M059J (cell line): ENCODE data around the gene POU3F2. TPM values are rescaled to one million over a fixed set of nuclear protein-coding genes. Genes with fewer than 3 reads are reported as not detected.

Source experiments
- DNase-seq: peaks from one replicate; pipeline ENCODE4 v3.0.0-alpha.2; 2012; ENCODE audit warnings: low read depth
- total RNA-seq: library from RNA; depleted of rRNA; stranded (reverse); fragments of >200 nt; shearing (Covaris generic); gene quantifications from 2 replicates; pipeline ENCODE4 v1.2.3, GENCODE V29; 2014; rRNA removed

POU3F2 gene
- total RNA-seq, 1 experiment from 2014 or later = 6.2 TPM

- DNase-seq = no peak
Observed at GRCh38 chr6:98843271-98844243, 9.2 kb downstream of the POU3F2 start.

GRCh38 chr6:98844244-98845210 lies 10.2 kb downstream of the POU3F2 start:
- peak; percentile 48 for DNase-seq

- peak; percentile 88 for DNase-seq
Observed at GRCh38 chr6:98845211-98846020, 11.0 kb downstream of the POU3F2 start.

- no peak for DNase-seq
Observed at GRCh38 chr6:98846021-98846380, 11.6 kb downstream of the POU3F2 start.

GRCh38 chr6:98847416-98847778 lies 13.0 kb downstream of the POU3F2 start:
- no peak for DNase-seq

GRCh38 chr6:98847779-98848538 lies 13.6 kb downstream of the POU3F2 start:
- no peak for DNase-seq

- DNase-seq = no peak
Observed at GRCh38 chr6:98848539-98849242, 14.3 kb downstream of the POU3F2 start.

- no peak for DNase-seq
Observed at GRCh38 chr6:98864497-98864896, 30.1 kb downstream of the POU3F2 start.

- peak; percentile 64 for DNase-seq
Observed at GRCh38 chr6:98871057-98871456, 36.7 kb downstream of the POU3F2 start.

GRCh38 chr6:98871821-98872220 lies 37.4 kb downstream of the POU3F2 start:
- no peak for DNase-seq

GRCh38 chr6:98875375-98875774 lies 41.0 kb downstream of the POU3F2 start:
- no peak for DNase-seq

GRCh38 chr6:98877250-98877649 lies 42.9 kb downstream of the POU3F2 start:
- DNase-seq = no peak

- DNase-seq = no peak
Observed at GRCh38 chr6:98880486-98880885, 46.1 kb downstream of the POU3F2 start.

GRCh38 chr6:98885330-98885729 lies 51.0 kb downstream of the POU3F2 start:
- no peak for DNase-seq

GRCh38 chr6:98887650-98888049 lies 53.3 kb downstream of the POU3F2 start:
- DNase-seq = no peak

Other genes with a start within 250 kb of the POU3F2 start
- 8.8 and 9.6 TPM in 2 replicates for gene FBXL4, start 113.4 kb downstream of the POU3F2 start, total RNA-seq